Stimulated activated CD8-positive, alpha-beta memory T cell treated with anti-CD3 and anti-CD28 coated beads, Interleukin-12 subunit alpha, Interleukin-12 subunit beta, amount 100 ng/mL, for 4 hours (primary cell): ENCODE data around the gene TPP2.

Source experiments
- DNase-seq: peaks from one replicate; pipeline ENCODE4 v3.0.0-alpha.2; 2020; ENCODE audit warnings: low read depth

TPP2 gene

GRCh38 chr13:102694937-102695336, 98.2 kb downstream of the TPP2 start, which contains the start of gene METTL21C:
Gene METTL21C (minus strand): TSS chr13:102695044. CDS start chr13:102694498, 546 bp downstream.
- no peak for DNase-seq

GRCh38 chr13:102696465-102696864, 99.7 kb downstream of the TPP2 start:
- no peak for DNase-seq

GRCh38 chr13:102697264-102697663, 100.5 kb downstream of the TPP2 start:
- no peak for DNase-seq

GRCh38 chr13:102697929-102698648, 101.3 kb downstream of the TPP2 start:
- no peak for DNase-seq

GRCh38 chr13:102698649-102698980, 101.8 kb downstream of the TPP2 start:
- no peak for DNase-seq

- DNase-seq: no peak
Measured at GRCh38 chr13:102699504-102699903, 102.7 kb downstream of the TPP2 start.

- DNase-seq: no peak
Measured at GRCh38 chr13:102700088-102701031, 103.6 kb downstream of the TPP2 start.

- no peak for DNase-seq
Measured at GRCh38 chr13:102701331-102701730, 104.5 kb downstream of the TPP2 start.

- no peak for DNase-seq
Measured at GRCh38 chr13:102702965-102703725, 106.4 kb downstream of the TPP2 start.

GRCh38 chr13:102703726-102704035, 106.9 kb downstream of the TPP2 start:
- DNase-seq: no peak

GRCh38 chr13:102704238-102705058, 107.7 kb downstream of the TPP2 start:
- DNase-seq: no peak

- no peak for DNase-seq
Measured at GRCh38 chr13:102707467-102707866, 110.7 kb downstream of the TPP2 start.

- DNase-seq: no peak
Measured at GRCh38 chr13:102708211-102708610, 111.4 kb downstream of the TPP2 start.

- DNase-seq: no peak
Measured at GRCh38 chr13:102708991-102709390, 112.2 kb downstream of the TPP2 start.

GRCh38 chr13:102709536-102709935, 112.8 kb downstream of the TPP2 start:
- DNase-seq: no peak

- DNase-seq: no peak
Measured at GRCh38 chr13:102710261-102710679, 113.5 kb downstream of the TPP2 start.

GRCh38 chr13:102715447-102715846, 118.7 kb downstream of the TPP2 start:
- no peak for DNase-seq

GRCh38 chr13:102718746-102719145, 122.0 kb downstream of the TPP2 start:
- DNase-seq: no peak

- no peak for DNase-seq
Measured at GRCh38 chr13:102721800-102722231, 125.0 kb downstream of the TPP2 start.

- DNase-seq: no peak
Measured at GRCh38 chr13:102724923-102725322, 128.1 kb downstream of the TPP2 start.

- DNase-seq: no peak
Measured at GRCh38 chr13:102726430-102726829, 129.6 kb downstream of the TPP2 start.
